SK-N-SH treated with all-trans-retinoic acid at 6 μM for 48 hours (cell line): ENCODE data around the gene ATP10B.

Source experiments
- ATAC-seq: fragments of 200-7000 bp; cut with Tn5 transposase; 3 replicates; pipeline ENCODE4 v1.9.1; 2020; ENCODE audit warnings: mild to moderate bottlenecking, moderate library complexity
- ARNTL ChIP-seq: fragments of 450-650 bp; formaldehyde crosslinking; IDR thresholded peaks from 2 replicates; pipeline ENCODE4 v1.5.0; 2020; ENCODE audit warnings: low read depth, mild to moderate bottlenecking, moderate library complexity, borderline replicate concordance
- BACH2 ChIP-seq: fragments of 250-450 bp; sonication (Bioruptor Pico); IDR thresholded peaks from 2 replicates; pipeline ENCODE4 v1.9.0; 2021; ENCODE audit warnings: mild to moderate bottlenecking, borderline replicate concordance
- CSDC2 ChIP-seq: fragments of 250-450 bp; sonication (Bioruptor Pico); IDR thresholded peaks from 2 replicates; pipeline ENCODE4 v1.5.0; 2020; ENCODE audit warnings: mild to moderate bottlenecking, moderate library complexity
- GLIS3 ChIP-seq: fragments of 250-450 bp; sonication (Bioruptor Pico); IDR thresholded peaks from 2 replicates; pipeline ENCODE4 v1.5.0; 2020; ENCODE audit warnings: mild to moderate bottlenecking, moderate library complexity
- ISL1 ChIP-seq: fragments of 250-450 bp; sonication (Bioruptor Pico); IDR thresholded peaks from 2 replicates; pipeline ENCODE4 v2.1.2; 2022; ENCODE audit warnings: mild to moderate bottlenecking, moderate library complexity
- OSR1 ChIP-seq: fragments of 250-450 bp; sonication (Bioruptor Pico); IDR thresholded peaks from 2 replicates; pipeline ENCODE4 v1.8.0; 2022; ENCODE audit warnings: moderate library complexity, mild to moderate bottlenecking, inconsistent platforms
- PATZ1 ChIP-seq: fragments of 250-450 bp; sonication (Bioruptor Pico); IDR thresholded peaks from 2 replicates; pipeline ENCODE4 v1.8.0; 2020; ENCODE audit warnings: mild to moderate bottlenecking, moderate library complexity, borderline replicate concordance
- PPARA ChIP-seq: fragments of 250-450 bp; sonication (Bioruptor Pico); IDR thresholded peaks from 2 replicates; pipeline ENCODE4 v1.5.0; 2020; ENCODE audit warnings: mild to moderate bottlenecking, borderline replicate concordance
- RARB ChIP-seq: fragments of 250-450 bp; sonication (Bioruptor Pico); IDR thresholded peaks from 2 replicates; pipeline ENCODE4 v1.8.0; 2021; ENCODE audit warnings: mild to moderate bottlenecking, moderate library complexity
- SNAI2 ChIP-seq: fragments of 250-450 bp; sonication (Bioruptor Pico); IDR thresholded peaks from 2 replicates; pipeline ENCODE4 v1.5.0; 2020; ENCODE audit warnings: mild to moderate bottlenecking, moderate library complexity
- TCF4 ChIP-seq: fragments of 250-450 bp; sonication (Bioruptor Pico); IDR thresholded peaks from 2 replicates; pipeline ENCODE4 v1.8.0; 2021; ENCODE audit warnings: mild to moderate bottlenecking, moderate library complexity, borderline replicate concordance
- ZFP30 ChIP-seq: fragments of 450-650 bp; formaldehyde crosslinking; IDR thresholded peaks from 2 replicates; pipeline ENCODE4 v1.5.0; 2022; ENCODE audit warnings: mild to moderate bottlenecking, moderate library complexity
- ZNF565 ChIP-seq: fragments of 450-650 bp; formaldehyde crosslinking; conservative IDR thresholded peaks from 2 replicates; pipeline ENCODE4 v1.5.0; 2020; ENCODE audit warnings: low read depth, mild to moderate bottlenecking, moderate library complexity
- ZNF70 ChIP-seq: fragments of 450-650 bp; formaldehyde crosslinking; IDR thresholded peaks from 2 replicates; pipeline ENCODE4 v1.5.0; 2020; ENCODE audit warnings: mild to moderate bottlenecking, moderate library complexity
- ZNF8 ChIP-seq: fragments of 450-650 bp; formaldehyde crosslinking; IDR thresholded peaks from 2 replicates; pipeline ENCODE4 v1.5.0; 2020; ENCODE audit warnings: mild to moderate bottlenecking, moderate library complexity
- TF ChIP-seq, protein P1 (sequence below): fragments of 250-450 bp; sonication (Bioruptor Pico); IDR thresholded peaks from 2 replicates; pipeline ENCODE4 v1.8.0; 2021; ENCODE audit warnings: low read depth, mild to moderate bottlenecking, moderate library complexity, borderline replicate concordance
- TF ChIP-seq, protein P2 (sequence below): fragments of 250-450 bp; sonication (Bioruptor Pico); IDR thresholded peaks from 2 replicates; pipeline ENCODE4 v1.5.1; 2020; ENCODE audit warnings: low read depth, mild to moderate bottlenecking, moderate library complexity
- TF ChIP-seq, protein P3 (sequence below): fragments of 250-450 bp; sonication (Bioruptor Pico); IDR thresholded peaks from 2 replicates; pipeline ENCODE4 v1.5.0; 2020; ENCODE audit warnings: mild to moderate bottlenecking, moderate library complexity
- TF ChIP-seq, protein P4 (sequence below): fragments of 250-450 bp; sonication (Bioruptor Pico); IDR thresholded peaks from 2 replicates; pipeline ENCODE4 v1.5.1; 2021; ENCODE audit warnings: mild to moderate bottlenecking, moderate library complexity

The ATP10B gene

DNA sequence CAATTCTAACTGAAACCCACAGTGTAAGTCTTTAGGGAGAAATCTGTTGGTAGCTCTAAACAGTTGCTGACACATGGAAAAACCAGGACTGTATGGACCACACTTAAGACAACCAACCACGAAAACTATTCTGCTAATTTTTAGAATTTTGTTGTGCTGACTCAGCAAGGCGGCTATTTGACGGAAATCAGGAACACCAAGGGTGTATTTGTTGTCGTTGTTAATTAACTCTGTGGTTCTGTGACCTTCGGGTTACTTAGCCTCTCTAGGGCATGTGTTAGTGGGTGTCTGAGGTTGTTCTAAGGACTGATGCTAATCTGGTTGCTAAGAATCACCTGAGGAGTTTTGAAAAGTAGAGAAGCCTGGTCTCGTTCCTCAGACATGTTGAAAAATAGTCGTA lies 79.2 kb downstream of the ATP10B start:
- TF ChIP-seq, protein P1, sequence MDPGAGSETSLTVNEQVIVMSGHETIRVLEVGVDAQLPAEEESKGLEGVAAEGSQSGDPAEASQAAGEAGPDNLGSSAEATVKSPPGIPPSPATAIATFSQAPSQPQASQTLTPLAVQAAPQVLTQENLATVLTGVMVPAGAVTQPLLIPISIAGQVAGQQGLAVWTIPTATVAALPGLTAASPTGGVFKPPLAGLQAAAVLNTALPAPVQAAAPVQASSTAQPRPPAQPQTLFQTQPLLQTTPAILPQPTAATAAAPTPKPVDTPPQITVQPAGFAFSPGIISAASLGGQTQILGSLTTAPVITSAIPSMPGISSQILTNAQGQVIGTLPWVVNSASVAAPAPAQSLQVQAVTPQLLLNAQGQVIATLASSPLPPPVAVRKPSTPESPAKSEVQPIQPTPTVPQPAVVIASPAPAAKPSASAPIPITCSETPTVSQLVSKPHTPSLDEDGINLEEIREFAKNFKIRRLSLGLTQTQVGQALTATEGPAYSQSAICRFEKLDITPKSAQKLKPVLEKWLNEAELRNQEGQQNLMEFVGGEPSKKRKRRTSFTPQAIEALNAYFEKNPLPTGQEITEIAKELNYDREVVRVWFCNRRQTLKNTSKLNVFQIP (CRISPR knock-in tag) = no peak
- TF ChIP-seq ARNTL (CRISPR knock-in tag) (no peak), PPARA (CRISPR knock-in tag) (no peak), GLIS3 (no peak), OSR1 (CRISPR knock-in tag) (no peak), CSDC2 (CRISPR knock-in tag) (no peak), ISL1 (no peak)
- TF ChIP-seq, protein P2, sequence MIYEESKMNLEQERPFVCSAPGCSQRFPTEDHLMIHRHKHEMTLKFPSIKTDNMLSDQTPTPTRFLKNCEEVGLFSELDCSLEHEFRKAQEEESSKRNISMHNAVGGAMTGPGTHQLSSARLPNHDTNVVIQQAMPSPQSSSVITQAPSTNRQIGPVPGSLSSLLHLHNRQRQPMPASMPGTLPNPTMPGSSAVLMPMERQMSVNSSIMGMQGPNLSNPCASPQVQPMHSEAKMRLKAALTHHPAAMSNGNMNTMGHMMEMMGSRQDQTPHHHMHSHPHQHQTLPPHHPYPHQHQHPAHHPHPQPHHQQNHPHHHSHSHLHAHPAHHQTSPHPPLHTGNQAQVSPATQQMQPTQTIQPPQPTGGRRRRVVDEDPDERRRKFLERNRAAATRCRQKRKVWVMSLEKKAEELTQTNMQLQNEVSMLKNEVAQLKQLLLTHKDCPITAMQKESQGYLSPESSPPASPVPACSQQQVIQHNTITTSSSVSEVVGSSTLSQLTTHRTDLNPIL (CRISPR knock-in tag) = no peak
- ATAC-seq = no peak

GRCh38 chr5:160770718-160771117 lies 81.3 kb downstream of the ATP10B start:
- TF ChIP-seq ZFP30 (no peak), PATZ1 (no peak), RARB (CRISPR knock-in tag) (no peak), BACH2 (CRISPR knock-in tag) (no peak), ARNTL (CRISPR knock-in tag) (no peak)
- TF ChIP-seq, protein P3, sequence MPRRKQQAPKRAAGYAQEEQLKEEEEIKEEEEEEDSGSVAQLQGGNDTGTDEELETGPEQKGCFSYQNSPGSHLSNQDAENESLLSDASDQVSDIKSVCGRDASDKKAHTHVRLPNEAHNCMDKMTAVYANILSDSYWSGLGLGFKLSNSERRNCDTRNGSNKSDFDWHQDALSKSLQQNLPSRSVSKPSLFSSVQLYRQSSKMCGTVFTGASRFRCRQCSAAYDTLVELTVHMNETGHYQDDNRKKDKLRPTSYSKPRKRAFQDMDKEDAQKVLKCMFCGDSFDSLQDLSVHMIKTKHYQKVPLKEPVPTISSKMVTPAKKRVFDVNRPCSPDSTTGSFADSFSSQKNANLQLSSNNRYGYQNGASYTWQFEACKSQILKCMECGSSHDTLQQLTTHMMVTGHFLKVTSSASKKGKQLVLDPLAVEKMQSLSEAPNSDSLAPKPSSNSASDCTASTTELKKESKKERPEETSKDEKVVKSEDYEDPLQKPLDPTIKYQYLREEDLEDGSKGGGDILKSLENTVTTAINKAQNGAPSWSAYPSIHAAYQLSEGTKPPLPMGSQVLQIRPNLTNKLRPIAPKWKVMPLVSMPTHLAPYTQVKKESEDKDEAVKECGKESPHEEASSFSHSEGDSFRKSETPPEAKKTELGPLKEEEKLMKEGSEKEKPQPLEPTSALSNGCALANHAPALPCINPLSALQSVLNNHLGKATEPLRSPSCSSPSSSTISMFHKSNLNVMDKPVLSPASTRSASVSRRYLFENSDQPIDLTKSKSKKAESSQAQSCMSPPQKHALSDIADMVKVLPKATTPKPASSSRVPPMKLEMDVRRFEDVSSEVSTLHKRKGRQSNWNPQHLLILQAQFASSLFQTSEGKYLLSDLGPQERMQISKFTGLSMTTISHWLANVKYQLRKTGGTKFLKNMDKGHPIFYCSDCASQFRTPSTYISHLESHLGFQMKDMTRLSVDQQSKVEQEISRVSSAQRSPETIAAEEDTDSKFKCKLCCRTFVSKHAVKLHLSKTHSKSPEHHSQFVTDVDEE (CRISPR knock-in tag) = no peak
- no peak for ATAC-seq

DNA sequence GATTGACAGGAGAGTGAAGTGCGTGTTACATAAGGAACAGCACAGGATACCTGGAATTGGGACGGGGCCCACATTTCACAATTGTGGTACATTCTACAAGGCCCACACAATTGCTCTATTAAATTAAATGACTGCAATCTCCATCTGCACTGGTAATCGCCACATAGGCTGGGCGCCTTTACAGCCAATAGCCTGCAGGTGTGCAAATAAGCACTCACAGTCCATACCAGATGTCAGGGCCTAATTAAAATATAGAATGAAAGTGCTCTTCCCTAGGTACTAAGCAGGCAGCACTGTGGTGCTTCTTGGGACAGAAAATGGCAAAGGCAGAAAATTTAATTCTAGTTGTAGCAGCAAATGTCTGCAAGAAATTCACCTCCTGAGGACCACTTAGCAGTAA lies 82.7 kb downstream of the ATP10B start:
- ATAC-seq = no peak
- TF ChIP-seq OSR1 (CRISPR knock-in tag) = no peak
- TF ChIP-seq ZNF565 (CRISPR knock-in tag) = no peak
- TF ChIP-seq ZFP30 = no peak
- TF ChIP-seq BACH2 (CRISPR knock-in tag) = no peak
- no peak for TF ChIP-seq ISL1
- TF ChIP-seq, protein P1 (CRISPR knock-in tag) = no peak
- no peak for TF ChIP-seq ARNTL (CRISPR knock-in tag)
- TF ChIP-seq CSDC2 (CRISPR knock-in tag) = no peak
- TF ChIP-seq PATZ1 = no peak
- TF ChIP-seq, protein P4, sequence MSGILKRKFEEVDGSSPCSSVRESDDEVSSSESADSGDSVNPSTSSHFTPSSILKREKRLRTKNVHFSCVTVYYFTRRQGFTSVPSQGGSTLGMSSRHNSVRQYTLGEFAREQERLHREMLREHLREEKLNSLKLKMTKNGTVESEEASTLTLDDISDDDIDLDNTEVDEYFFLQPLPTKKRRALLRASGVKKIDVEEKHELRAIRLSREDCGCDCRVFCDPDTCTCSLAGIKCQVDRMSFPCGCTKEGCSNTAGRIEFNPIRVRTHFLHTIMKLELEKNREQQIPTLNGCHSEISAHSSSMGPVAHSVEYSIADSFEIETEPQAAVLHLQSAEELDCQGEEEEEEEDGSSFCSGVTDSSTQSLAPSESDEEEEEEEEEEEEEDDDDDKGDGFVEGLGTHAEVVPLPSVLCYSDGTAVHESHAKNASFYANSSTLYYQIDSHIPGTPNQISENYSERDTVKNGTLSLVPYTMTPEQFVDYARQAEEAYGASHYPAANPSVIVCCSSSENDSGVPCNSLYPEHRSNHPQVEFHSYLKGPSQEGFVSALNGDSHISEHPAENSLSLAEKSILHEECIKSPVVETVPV (CRISPR knock-in tag) = no peak
- no peak for TF ChIP-seq SNAI2 (CRISPR knock-in tag)
- TF ChIP-seq ZNF70 (CRISPR knock-in tag) = no peak
- TF ChIP-seq TCF4 = no peak
- TF ChIP-seq, protein P3 (CRISPR knock-in tag) = no peak
- no peak for TF ChIP-seq ZNF8 (CRISPR knock-in tag)
- no peak for TF ChIP-seq PPARA (CRISPR knock-in tag)
- TF ChIP-seq, all 23 proteins: peak for 0
